Measurements from ENCODE around the gene TMIE. TPM values are rescaled to one million over a fixed set of nuclear protein-coding genes. Genes with fewer than 3 reads are reported as not detected.

TMIE gene
- total and polyA plus RNA-seq, 2 of the 13 experiments (the other 11 are each of a cell fraction or from before 2014, with no cell fraction given), result not detected

- intact Hi-C loops (cut with micrococcal nuclease; ENCODE audit: unreplicated experiment) (no loop called here), in situ Hi-C loops (cut with HindIII; ENCODE audit: extremely low pct_ligation_motif_present, low pct_unique_long_range_greater_than_20kb) (no loop called here)
- 20% methylated on average over 2 of the region's 6 CpGs for WGBS (ENCODE audit: low lambda C conversion rate)
- H3K4me3 ChIP-seq (replicated peaks in 1 of 3; ENCODE audit: insufficient read depth in 1 of 3, low read depth in 2 of 3, low read length in 3 of 3), result no peak overlapping the region
- no peaks in the 10 kb centered on the region for H3K4me1 ChIP-seq (ENCODE audit: insufficient read depth, low read length)
- peaks cover 0 to 52% of the 10 kb centered on the region in 2 experiments for H3K27me3 ChIP-seq (ENCODE audit: control insufficient read depth in 1 of 2, insufficient read depth in 2 of 2, low read length in 2 of 2)
- no peak for FAIRE-seq
- no peaks in the 10 kb centered on the region for H3K79me2 ChIP-seq (ENCODE audit: insufficient read depth, low read length)
- no peaks in the 10 kb centered on the region for H3K9me3 ChIP-seq (ENCODE audit: low read length)
- no peak for ATAC-seq
- no TSS peak for BruUV-seq (replicated peaks)
- no peak overlapping the region for H2AFZ ChIP-seq (ENCODE audit: low read length)
- no peaks in the 10 kb centered on the region for H3K36me3 ChIP-seq (replicated peaks in 1 of 2; ENCODE audit: control insufficient read depth in 1 of 2, insufficient read depth in 2 of 2, low read length in 2 of 2)
- DNase-seq (ENCODE audit: low spot score), result no peak
- no peak overlapping the region for H3K27ac ChIP-seq (ENCODE audit: extremely low read length, insufficient read depth, low read length)
- H3K4me2 ChIP-seq (ENCODE audit: low read depth, low read length), result no peak overlapping the region
- TF ChIP-seq YEATS2 (CRISPR knock-in tag; IDR thresholded peaks at IDR 0.05; ENCODE audit: borderline replicate concordance) (no peak), BATF2 (CRISPR knock-in tag; IDR thresholded peaks at IDR 0.05) (no peak), BCL3 (CRISPR knock-in tag; IDR thresholded peaks at IDR 0.05) (no peak), ZNF773 (CRISPR knock-in tag; IDR thresholded peaks at IDR 0.05; ENCODE audit: borderline replicate concordance) (no peak), ZMAT3 (CRISPR knock-in tag; conservative IDR thresholded peaks at IDR 0.05) (no peak), MATR3 (CRISPR knock-in tag; IDR thresholded peaks at IDR 0.05) (no peak), EZH2 (conservative IDR thresholded peaks at IDR 0.05; ENCODE audit: low read depth, low read length) (no peak), SIX4 (CRISPR knock-in tag; IDR thresholded peaks at IDR 0.05) (no peak), CREB1 (IDR thresholded peaks at IDR 0.05) (no peak), CREB1 (CRISPR knock-in tag; IDR thresholded peaks at IDR 0.05) (no peak), SATB2 (CRISPR knock-in tag; IDR thresholded peaks at IDR 0.05) (no peak), FOXP1 (IDR thresholded peaks at IDR 0.05) (no peak), FOXP1 (CRISPR knock-in tag; IDR thresholded peaks at IDR 0.05) (no peak), ZNF800 (CRISPR knock-in tag; IDR thresholded peaks at IDR 0.05) (no peak), ZNF652 (CRISPR knock-in tag; IDR thresholded peaks at IDR 0.05; ENCODE audit: borderline replicate concordance, low read depth) (no peak), ZNF234 (CRISPR knock-in tag; conservative IDR thresholded peaks at IDR 0.05) (no peak), NFRKB (IDR thresholded peaks at IDR 0.05) (no peak), ZNF343 (CRISPR knock-in tag; IDR thresholded peaks at IDR 0.05) (no peak), DDIT3 (CRISPR knock-in tag; IDR thresholded peaks at IDR 0.05) (no peak), HNRNPLL (IDR thresholded peaks at IDR 0.05; ENCODE audit: low read depth, low read length, poor library complexity, severe bottlenecking) (no peak)
- CTCF ChIA-PET (ENCODE audit: low intra/inter-chr PET ratio, low total read pairs), result no interaction called here
- H3K9ac ChIP-seq (ENCODE audit: insufficient read depth, low read depth, low read length), result no peak overlapping the region
- no peaks in the 10 kb centered on the region for H4K20me1 ChIP-seq (ENCODE audit: insufficient read depth, low read length)
- POLR2A ChIA-PET, result no interaction called here
These were observed 22.9 kb upstream of the TMIE start for GRCh38 chr3:46678280-46678679.
